ENCODE results near the gene CCDC68. TPM values are rescaled to one million over a fixed set of nuclear protein-coding genes. Genes with fewer than 3 reads are reported as not detected.
"Not testable (repeated sequence)": the region's sequence is repeated elsewhere in the genome, so short reads cannot be mapped to it uniquely, and the experiment has no call there.

The CCDC68 gene
- total RNA-seq, 2 donors from 2014 or later: 4.9 to 5.4 TPM

DNA sequence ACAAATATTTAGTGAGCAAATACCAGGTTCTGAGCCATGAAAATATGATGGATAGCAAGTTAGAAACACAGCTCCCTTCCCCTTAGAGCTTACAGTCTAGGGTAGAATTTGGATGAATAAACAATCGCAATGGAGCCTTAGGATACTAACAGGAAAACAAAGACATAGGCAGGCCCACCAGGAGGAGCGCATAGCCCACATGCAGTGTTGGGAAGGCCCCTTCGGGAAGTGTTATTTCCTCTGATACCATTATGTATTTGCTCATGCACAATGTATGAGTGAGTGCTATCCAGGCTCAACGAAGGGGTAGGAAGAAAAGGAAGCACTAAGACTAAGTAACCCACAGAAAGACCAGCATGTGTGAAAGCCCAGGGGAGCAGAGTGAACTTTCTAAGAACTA, 76.9 kb downstream of the CCDC68 start:
- ATAC-seq (no peak), DNase-seq (no peak)
- intact Hi-C loops (cut with DNase I): no loop called here

DNA sequence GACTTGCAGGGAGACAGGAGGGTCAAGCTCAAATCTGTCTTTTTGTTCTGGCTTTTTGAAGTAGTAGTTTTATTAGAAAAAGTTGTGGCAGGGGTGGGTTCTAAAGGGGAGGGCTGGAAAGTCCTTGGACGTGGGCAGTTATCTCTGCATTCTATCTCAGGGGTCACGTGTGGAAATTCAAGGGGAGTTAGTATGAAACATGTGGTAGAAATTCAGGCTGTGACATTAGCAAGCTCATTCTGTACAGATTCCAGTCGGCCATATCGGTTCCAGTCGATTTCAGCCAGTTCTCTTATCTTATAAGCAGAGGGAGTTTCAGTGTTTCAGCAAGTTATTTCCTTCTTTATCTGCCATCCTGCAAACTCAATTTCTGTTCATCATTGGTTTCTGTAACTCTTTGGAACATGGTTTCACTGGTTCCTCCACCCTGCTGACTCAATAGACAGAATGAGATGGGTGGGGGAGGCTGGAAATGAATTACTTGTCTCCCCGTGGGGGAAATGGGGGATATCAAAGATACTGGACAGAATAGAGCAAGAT, 78.0 kb downstream of the CCDC68 start:
- intact Hi-C loops (cut with DNase I): no loop called here
- ATAC-seq (no peak), DNase-seq (no peak)

DNA sequence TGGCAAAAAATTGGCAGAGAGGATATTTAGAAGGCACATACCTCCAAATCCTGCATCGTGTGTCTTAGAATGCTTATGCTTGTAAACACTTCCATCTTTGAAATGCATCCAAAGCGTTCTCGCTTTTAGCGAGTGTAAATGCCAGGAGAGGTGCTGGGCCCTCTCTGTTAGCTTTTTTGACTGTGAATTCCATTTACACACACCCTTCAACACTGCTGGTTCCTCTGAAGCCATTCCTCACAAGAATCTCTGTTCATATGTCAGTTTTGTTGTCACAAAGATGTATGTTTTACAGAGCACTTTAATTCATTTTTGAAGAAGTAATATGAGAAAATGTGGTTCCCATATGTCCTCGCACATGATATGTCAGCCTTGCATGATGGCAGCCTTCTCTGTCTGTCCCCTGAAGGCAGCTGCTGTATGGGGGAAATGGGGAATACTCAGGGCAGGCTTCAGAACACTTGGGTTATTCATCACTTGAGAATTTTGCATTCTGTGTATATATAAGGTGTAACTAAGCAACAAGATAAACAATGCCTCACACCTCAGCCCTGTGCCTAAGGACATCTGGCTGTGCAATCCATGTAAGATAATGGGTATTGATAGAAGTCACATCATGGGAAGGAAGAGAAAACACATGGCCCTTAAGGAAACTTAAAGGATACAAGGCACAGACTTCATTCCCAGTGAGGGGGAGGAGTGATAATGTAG, 78.7 kb downstream of the CCDC68 start:
- intact Hi-C loops (cut with DNase I): no loop called here
- ATAC-seq: no peak
- DNase-seq: no peak

DNA sequence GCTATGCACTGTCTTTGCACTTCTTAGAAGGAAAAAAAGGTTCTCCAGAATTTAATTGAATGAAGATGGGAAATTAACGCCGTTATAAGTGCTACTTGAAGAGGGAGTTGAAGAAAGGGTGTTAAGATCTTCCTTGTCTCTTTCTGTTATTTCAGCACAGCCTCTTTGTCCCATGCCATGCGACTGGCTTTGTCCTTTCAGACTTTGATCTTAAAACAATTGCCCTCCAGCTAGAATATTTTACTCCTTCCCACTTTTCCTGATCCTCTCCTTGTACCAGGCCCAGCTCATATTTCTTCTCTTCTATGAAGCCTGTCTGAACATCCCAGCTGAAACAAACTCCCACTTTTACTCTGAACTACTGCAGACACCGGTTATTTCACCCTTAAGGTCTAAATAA, 79.6 kb downstream of the CCDC68 start:
- ATAC-seq: no peak
- intact Hi-C loops (cut with DNase I): no loop called here
- no peak for DNase-seq

DNA sequence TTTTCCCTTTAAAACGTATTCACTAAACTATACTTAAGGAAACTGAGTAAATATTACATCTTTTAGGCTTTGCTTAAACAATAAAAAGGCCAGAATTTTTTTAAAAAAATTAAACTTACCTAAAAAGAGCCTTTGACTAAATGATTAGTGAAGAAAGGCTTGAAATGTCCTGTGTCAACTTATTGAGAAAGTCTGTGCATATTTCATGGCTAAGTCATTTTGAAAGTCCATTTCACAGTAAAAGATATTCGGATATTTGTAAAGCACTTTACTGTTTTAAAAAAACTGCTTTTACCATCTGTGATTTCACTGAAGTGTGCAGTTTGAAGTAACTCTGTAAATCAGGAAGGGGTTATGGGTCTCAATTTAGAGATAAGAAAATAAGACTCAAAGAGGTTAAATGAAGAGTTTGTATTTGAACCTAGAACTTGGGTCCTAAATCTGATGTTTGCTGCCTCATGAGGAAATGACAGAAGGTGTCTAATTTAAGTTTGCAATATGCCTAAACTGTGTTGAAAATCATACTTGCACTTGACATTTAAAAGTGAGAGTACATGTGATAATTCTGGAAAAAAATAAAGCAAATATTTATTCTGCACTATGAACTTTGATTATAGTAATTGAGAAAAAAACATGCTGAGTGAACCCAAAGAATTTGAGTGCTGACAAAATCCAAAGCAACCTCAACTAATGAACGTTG, 80.5 kb downstream of the CCDC68 start:
- ATAC-seq: no peak
- intact Hi-C loops (cut with DNase I): no loop called here
- DNase-seq: no peak

DNA sequence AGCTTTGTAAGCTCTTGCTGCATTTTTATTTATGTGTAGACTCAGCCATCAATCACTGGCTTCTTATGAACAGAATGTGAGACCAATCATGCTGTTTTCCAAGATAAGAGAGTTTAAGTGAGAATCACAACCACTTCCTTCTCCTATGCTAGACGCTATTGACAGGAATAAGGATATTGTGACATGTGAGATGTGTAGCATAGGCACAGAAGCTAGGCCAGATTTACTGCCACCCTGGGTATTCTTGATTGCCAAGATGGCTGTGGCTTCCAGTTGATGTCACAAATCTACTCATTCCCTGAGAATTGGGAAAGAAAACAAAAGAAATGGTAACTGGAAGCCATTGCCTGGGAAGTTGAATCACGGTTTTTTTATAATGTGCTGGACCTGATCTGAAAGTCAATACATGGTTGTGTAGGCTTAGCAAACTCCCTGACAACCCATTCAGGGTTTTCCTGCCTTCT, 81.1 kb downstream of the CCDC68 start:
- DNase-seq: no peak
- no peak for ATAC-seq
- intact Hi-C loops (cut with DNase I): no loop called here

DNA sequence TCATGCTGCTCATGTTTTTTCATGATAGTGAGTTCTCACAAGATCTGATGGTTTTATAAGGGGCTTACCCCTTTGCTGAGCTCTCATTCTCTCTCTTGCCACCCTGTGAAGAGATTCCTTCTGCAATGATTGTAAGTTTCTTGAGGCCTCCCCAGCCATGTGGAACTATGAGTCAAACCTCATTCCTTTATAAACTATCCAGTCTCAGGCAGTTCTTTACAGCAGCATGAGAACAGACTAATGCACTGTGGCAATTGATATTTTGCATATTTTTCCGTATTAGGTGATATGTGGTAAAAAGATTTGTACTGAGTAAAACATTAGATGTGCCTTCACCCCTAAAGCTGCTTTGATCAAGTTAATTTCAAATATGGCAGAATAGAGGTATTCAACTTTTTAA, 82.2 kb downstream of the CCDC68 start:
- DNase-seq (no peak), ATAC-seq (no peak)
- intact Hi-C loops (cut with DNase I): no loop called here

DNA sequence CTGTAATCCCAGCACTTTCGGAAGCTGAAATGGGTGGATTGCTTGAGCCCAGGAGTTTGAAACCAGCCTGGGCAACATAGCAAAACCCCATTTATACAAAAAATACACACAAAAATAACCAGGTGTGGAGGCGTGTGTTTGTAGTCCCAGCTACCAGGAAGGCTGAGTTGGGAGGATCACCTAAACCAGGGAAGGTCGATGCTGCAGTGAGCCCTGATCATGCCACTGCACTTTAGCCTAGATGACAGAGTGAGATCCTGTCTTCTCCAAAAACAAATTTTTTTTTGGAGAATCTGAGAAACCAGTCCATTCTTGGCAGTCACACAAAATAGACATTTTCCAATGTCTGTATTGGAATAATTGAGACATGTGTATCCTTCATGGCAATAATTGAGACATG, 84.2 kb downstream of the CCDC68 start:
- intact Hi-C loops (cut with DNase I): no loop called here
- ATAC-seq (no peak), DNase-seq (no peak)

DNA sequence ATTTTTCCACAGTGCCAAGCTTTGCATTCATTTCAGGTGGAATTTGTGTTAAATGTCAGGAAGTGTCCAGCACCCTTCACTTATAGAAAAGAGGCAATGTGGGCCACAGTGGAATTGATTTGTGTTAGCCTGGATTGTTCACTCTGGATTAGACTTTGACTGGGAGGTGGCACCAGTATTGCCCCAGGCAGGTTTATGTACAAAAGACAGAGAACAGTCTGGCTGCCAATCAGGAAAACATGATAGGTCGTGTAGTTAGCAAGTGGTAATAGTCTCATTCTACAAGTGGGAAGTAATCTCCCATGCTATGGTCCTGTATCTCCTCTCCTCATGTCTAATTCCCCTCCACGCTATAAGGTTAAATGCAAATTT, 85.4 kb downstream of the CCDC68 start:
- intact Hi-C loops (cut with DNase I): no loop called here
- DNase-seq (no peak), ATAC-seq (no peak)

DNA sequence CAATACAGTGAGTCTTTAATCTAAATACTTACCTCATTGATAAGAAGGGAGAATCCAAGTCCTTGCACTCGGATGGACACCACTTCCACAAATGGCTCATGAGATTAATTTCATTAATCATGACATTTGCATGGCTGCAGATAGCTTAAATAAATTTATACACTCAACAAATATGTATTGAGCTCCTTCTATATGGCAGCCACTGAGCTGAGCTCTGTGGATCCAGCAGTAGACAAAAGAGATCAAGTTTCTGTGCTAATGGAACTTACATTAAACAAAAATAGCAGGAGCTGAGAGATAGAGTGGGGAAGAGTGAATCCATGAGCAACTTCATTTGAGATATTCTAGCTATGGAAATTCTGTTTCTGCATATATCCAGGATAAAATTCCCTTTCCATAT, 86.6 kb downstream of the CCDC68 start:
- no peak for DNase-seq
- intact Hi-C loops (cut with DNase I): no loop called here
- no peak for ATAC-seq

DNA sequence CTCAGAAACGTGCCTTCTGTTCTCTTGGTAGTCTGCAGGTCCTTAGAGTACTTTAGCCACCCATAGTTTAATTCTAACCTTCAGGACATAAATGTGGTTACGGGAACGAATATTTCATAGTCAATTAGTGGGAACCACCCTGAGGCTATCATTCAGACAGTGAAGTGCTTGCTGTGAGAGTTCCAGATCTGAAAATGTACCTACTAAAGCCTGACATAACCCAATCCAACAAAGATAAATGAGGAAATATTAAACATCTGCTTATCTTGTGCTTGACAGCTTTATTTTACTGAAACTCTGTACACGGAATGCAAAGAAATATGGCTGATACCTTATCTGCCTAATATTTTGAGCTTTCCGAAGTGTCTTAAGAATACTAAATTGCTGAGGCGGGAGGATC, 88.0 kb downstream of the CCDC68 start:
- no peak for ATAC-seq
- intact Hi-C loops (cut with DNase I): no loop called here
- no peak for DNase-seq

DNA sequence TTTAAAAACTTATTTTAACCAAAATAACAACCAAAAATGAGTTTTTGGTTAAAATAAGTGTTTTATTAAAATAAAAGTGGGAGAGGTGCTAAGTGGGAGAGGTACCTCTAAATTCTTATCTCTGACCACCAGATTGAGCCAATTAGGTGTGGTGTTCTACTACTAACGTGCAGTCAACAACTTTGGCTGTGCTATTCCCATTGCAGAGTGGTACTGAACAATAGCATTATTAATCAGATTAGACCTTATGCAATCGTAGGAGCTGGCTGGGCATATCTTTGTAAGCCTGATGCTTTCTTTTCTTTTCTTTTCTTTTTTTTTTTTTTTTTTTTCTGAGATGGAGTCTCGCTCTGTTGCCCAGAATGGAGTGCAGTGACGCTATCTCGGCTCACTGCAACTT, 92.1 kb downstream of the CCDC68 start:
- ATAC-seq: no peak
- intact Hi-C loops (cut with DNase I): no loop called here
- DNase-seq: no peak

DNA sequence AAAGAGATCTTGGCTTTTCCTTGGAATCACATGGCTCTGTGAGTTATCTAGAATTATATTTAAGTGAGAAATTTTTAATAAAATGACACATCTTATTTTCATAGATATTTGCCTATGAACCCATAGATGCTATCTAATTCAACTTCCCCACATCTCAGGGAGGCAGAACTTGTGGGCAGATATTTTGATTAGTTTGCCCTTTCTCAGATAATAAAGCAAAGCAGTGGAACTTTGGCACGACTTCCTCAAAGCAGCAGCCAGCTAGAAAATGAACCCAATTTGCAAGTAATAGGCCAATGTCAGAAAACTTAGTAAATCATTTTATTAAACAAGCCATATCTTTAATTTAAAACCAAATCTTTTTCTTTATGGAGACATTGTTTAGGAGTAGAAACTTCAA, 98.3 kb downstream of the CCDC68 start:
- DNase-seq (no peak), ATAC-seq (no peak)
- intact Hi-C loops (cut with DNase I): no loop called here

DNA sequence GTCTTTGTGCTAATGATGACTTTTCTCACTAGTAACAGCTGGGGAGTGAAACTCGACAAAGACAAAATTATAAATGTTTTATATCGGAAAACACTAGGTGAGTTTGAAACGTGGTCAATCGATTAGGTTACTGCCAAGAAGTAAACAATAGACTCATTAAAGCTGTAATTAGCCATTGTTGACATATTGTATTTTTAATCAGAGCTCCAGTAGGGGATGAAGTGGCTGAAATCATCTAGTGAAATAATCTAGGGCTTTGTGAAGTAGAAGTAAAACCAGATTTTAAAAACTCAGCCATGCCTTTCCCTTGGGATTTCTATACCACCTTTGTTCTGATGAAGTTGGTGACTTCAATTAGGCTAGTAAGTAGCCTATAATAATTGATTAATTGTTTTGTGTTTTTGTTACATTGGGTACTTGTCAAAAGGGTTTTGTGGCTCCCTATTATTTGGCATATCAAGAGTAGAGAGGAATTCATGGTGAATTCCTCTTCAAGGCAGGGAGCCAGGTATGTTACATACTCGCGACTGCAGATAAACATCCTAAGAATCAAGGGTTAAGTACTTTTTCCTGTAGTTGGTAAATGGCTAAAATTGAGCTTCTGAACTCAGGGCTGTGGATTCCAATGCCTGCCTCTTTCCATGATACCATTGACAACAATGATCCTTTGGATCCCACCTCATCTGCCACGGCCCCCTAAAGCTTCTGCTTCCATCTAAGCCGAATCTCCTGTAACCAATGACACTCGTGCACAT, 99.4 kb downstream of the CCDC68 start:
- no peak for ATAC-seq
- intact Hi-C loops (cut with DNase I): no loop called here
- no peak for DNase-seq

DNA sequence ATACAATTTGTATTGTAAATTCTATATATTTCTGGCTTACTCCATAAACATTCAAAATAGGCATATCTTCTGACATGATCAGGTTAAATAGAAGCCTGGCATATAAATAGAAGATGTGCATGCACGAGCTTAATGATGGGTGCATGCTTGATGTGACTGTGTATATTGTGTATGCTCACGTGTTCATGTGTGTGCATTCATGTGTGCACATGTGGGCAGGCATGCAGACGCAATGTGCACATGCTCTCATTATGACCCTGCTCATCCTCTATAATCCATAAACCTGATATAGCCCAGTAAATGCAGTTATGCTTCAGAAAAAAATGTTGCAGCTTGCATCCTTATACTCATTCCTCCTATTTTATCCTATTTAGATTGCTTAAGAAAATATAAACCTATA, 101.8 kb downstream of the CCDC68 start:
- no peak for DNase-seq
- intact Hi-C loops (cut with DNase I): no loop called here

DNA sequence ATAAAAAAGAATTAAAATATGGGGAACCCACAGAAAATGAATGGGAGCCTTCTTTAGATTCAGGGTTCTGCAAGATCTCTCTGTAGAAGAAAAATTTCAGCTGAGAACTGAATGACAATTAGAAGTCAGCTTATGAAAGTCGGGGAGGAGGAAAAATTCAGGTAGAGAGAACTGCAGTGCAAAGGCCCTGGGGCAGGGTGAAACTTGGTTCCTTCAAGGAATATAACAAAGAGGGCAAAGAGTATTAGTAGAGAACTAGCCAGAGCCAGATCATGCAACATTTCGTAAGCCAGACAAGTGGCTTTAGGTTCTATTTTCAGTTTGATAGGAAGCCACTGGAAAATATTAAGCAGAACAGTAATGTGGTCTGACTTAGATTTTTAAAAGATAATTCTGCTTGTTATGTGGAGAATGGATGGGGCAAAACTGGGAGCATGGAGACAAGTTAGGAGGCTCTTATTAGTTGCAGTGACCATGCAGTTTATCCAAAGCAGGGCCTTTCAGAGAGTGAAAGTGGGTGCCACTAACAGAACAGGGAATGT, 103.1 kb downstream of the CCDC68 start:
- no peak for ATAC-seq
- intact Hi-C loops (cut with DNase I): no loop called here
- DNase-seq: no peak

More for the DNA sequence above, 101.8 kb downstream of the CCDC68 start:
- no peak for ATAC-seq

DNA sequence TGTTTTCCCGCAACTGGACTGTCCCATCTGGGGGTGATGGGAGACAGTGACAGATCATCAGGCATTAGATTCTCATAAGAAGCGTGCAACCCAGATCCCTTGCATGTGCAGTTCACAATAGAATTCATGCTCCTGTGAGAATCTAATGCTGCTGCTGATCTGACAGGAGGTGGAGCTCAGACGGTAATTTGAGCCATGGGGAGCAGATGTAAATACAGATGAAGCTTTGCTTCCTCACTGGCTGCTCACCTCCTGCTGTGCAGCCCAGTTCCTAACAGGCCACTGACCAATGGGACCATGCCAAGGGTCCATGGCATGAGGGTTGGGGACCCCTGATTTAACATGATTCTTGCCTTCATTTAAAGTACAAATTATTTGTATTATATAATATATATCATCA, 104.2 kb downstream of the CCDC68 start:
- ATAC-seq; DNase-seq; intact Hi-C loops (cut with DNase I): not testable (repeated sequence)

DNA sequence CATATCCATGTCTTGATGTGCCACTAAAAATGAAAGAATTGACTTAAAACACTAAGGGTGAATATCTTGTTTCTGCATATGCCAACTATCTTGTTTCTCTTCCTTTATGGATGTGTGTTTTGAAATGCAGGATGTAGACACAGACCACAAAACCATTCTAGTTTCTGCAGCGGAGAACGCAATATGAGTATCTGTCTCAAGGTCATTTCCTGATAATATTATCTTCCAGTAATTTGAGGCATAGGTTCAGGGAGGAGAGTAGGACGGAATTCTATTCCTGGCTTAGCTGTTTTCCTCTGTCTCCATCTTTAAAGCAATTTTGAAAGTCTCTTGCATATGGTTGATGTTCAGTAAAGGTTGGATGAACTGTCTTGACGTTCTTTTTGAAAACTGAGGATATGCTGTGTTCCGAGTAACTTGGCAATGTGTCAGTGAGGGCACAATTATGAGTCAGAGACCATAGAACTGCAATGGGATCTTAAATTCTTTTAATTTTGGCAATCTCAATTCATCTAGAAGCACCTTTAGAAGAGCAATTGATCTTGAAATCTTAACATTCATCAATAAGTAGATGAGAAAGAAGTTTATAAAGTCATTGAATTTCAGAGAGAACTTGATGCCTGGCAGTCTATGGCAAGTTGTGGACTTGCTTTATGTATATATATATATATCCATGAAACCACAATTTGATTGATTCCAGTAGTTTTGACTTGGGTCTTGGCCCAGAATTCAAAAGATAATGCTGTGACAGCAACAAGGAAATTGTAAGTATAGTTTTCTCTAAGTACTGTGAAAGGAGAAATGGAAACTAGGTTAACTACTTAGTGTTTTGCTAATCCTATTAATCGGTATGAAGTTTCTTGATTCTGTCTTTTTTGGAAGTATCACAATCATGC, 106.2 kb downstream of the CCDC68 start:
- no peak for ATAC-seq
- no peak for DNase-seq
- intact Hi-C loops (cut with DNase I): no loop called here

All from left cardiac atrium (tissue), 4 donors.